ENCODE data around the gene PGGT1B.

The PGGT1B gene

DNA sequence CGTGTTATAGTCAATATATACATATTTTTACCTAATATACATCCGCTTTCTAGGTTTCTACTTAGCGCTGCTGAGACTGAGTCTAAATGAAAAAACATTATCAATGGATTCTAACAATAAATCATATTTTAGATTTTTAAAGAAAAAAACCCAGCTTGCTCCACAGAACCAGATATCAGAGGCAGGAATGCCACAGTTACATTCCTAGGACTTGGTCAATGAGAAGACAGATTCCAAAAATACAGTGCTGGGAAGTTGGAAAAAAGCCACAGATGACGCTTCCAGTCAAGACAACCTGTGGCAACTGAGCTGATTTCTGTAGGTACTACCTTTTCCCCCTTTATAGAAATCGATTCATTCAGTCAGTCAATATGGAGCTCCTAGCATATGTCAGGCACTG, 34.4 kb upstream of the PGGT1B start:
- TF ChIP-seq, protein P1, sequence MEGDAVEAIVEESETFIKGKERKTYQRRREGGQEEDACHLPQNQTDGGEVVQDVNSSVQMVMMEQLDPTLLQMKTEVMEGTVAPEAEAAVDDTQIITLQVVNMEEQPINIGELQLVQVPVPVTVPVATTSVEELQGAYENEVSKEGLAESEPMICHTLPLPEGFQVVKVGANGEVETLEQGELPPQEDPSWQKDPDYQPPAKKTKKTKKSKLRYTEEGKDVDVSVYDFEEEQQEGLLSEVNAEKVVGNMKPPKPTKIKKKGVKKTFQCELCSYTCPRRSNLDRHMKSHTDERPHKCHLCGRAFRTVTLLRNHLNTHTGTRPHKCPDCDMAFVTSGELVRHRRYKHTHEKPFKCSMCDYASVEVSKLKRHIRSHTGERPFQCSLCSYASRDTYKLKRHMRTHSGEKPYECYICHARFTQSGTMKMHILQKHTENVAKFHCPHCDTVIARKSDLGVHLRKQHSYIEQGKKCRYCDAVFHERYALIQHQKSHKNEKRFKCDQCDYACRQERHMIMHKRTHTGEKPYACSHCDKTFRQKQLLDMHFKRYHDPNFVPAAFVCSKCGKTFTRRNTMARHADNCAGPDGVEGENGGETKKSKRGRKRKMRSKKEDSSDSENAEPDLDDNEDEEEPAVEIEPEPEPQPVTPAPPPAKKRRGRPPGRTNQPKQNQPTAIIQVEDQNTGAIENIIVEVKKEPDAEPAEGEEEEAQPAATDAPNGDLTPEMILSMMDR (IDR thresholded peaks at IDR 0.05; ENCODE audit: low read depth, low read length, missing control alignments), result no peak
- no peak overlapping the region for H3K4me3 ChIP-seq (replicated peaks; ENCODE audit: low read depth, low read length)
- DNase-seq (ENCODE audit: extremely low read depth, low read depth), result no peak

DNA sequence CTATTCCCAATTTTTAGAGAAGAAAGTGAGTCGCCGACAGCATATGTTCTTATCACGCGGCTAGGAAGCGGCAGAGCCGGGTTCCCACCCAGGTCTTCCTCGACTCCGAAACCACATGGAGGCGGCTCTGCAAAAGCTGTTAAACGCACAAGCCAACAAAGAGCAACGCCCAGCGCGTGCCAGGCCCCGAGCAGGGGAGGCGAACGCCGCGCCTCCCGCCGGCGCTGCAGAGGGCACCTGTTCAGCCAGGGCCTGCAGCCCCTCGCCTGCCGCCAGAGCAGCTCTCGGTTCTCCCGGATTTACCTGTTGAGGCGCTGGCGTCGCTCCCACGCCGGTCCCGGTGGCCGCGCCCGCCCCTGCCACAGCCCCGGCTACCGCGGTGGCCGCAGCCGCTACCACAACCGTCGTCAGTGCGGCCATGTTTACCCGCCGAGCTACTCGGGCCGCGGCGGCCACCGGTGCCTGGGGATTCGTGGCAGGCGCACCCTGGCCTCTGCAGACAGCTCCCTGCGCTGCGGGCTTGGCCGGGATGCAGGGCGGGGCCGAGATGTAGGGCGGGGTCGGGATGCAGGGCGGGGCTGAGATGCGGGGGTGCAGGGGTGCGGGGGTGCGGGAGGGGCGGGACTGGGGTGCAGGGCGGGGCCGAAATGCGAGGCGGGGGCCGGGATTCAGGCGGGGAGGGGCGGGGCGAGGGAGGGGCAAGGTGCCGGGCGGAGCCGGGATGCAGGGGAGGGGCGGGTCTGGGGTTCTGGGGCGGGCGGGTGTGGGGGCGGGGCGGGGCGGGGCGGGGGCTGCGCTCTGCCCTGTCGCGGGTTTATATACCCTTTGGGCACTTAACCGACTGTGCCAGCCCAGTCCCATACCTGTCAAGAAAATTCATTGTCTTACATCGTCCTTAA, 33.7 kb upstream of the PGGT1B start, which contains the start of gene CCDC112:
Gene CCDC112 (minus strand): TSS at position 531 of the 899 bp plus-strand sequence. CDS start 111 bp downstream, at position 420.
- H3K4me3 ChIP-seq (replicated peaks; ENCODE audit: low read depth, low read length), result peak within 1 kb of the TSS; percentile 85
- DNase-seq (ENCODE audit: extremely low read depth, low read depth), result peak; percentile 27
- TF ChIP-seq, protein P1 (IDR thresholded peaks at IDR 0.05; ENCODE audit: low read depth, low read length, missing control alignments), result no peak

DNA sequence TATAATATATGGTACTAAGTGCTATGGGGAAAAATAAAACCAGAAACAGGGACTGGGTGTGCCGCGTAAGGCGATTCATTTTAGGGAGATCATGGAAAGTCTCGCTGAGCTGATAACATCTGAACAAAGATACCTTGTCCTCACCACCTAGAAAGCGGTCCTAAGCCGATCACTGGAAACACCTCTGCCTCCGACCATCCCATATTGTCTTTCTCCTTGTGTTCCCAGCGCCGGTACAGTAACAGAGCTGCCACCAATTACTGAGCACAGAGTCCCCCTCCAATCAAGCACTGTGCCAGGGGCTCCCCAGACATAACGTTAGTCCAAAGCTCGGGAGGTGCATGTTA, 33.1 kb upstream of the PGGT1B start:
- no peak for DNase-seq (ENCODE audit: extremely low read depth, low read depth)
- TF ChIP-seq, protein P1 (IDR thresholded peaks at IDR 0.05; ENCODE audit: low read depth, low read length, missing control alignments), result no peak
- H3K4me3 ChIP-seq (replicated peaks; ENCODE audit: low read depth, low read length), result peak overlapping the region; percentile 85

DNA sequence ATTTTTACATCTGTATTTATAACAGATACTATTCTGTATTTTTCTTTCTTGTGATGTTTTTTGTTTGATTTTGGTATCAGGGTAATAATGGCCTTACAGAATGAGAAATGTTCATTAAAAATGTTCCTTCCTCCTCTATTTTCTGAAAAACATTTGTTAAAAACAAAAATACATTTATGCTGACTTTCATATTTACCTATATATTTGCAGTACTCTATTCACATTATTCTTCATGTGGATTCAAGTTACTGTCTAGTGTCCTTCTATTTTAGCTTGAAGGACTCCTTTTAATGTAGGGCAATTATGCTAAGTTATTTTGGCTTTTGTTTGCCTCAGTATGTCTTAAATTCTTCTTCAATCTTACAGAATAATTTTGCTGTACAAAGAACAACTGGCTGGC, 28.7 kb upstream of the PGGT1B start:
- TF ChIP-seq, protein P1 (IDR thresholded peaks at IDR 0.05; ENCODE audit: low read depth, low read length, missing control alignments), result no peak
- no peak overlapping the region for H3K4me3 ChIP-seq (replicated peaks; ENCODE audit: low read depth, low read length)
- DNase-seq (ENCODE audit: extremely low read depth, low read depth), result no peak

DNA sequence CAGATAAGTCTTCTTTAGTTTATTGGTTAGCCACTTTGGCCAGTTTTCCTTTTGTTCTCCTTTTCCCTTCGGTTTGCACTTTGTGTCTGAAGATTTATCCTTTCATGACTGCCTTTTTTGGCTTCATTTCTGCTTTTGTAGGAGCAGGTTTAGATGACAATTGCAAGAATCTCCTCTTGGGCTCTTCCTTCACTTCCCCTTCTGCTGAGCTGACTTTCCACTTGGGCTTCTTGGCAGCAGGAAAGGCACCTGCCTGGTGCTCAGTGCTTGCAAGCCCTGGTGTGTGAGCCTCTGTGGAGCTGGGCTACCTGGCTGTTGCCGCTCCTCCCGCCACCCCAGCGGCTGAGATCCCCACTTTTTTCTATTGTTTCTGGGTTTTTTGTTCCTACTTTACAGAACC, 26.4 kb upstream of the PGGT1B start:
- no peak overlapping the region for H3K4me3 ChIP-seq (replicated peaks; ENCODE audit: low read depth, low read length)
- TF ChIP-seq, protein P1 (IDR thresholded peaks at IDR 0.05; ENCODE audit: low read depth, low read length, missing control alignments), result no peak
- no peak for DNase-seq (ENCODE audit: extremely low read depth, low read depth)

DNA sequence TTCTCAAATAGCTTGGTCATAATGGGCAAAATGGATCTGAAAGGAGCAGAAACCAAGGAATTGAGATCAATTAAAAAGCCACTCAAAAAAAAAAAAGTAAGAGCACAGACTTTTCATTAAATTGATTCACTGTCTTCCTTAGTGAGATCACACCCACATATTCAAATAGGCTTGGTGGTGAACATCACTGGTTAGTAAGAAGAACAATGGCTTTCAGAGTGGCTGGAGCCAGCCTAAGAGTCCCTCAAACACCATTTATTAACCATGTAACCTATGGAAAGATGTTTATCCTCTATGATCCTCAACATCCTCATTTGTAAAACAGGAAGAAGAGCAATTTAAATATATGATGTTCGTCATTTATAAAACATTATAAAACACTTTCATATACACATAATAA, 21.3 kb upstream of the PGGT1B start:
- DNase-seq (ENCODE audit: extremely low read depth, low read depth), result no peak
- TF ChIP-seq, protein P1 (IDR thresholded peaks at IDR 0.05; ENCODE audit: low read depth, low read length, missing control alignments), result no peak
- H3K4me3 ChIP-seq (replicated peaks; ENCODE audit: low read depth, low read length), result no peak overlapping the region

Measured in HFF-Myc (cell line).